B cell (primary cell): ENCODE data around the gene CADM2. TPM values are rescaled to one million over a fixed set of nuclear protein-coding genes. Genes with fewer than 3 reads are reported as not detected.

Experiments used
- ATAC-seq: fragments of 200-7000 bp; cut with Tn5 transposase; one replicate; pipeline ENCODE4 v1.10.0; 2021; ENCODE audit warnings: low read depth, mild to moderate bottlenecking, moderate number of reproducible peaks, moderate library complexity
- CTCF ChIA-PET: fragments of 350-600 bp; sonication (Branson Sonifier 250); formaldehyde crosslinking; loops from one replicate; lab custom pipeline; 2021; ENCODE audit warnings: antibody characterized with exemption, inconsistent platforms; lab: Charles Lee
- POLR2A ChIA-PET: fragments of 350-600 bp; sonication (Branson Sonifier 250); formaldehyde crosslinking; loops from one replicate; lab custom pipeline; 2021; ENCODE audit warnings: antibody characterized with exemption; lab: Charles Lee
- DNase-seq: peaks from one replicate; pipeline ENCODE4 v3.0.0; 2013
- H2AFZ ChIP-seq: 2 replicates; pipeline ENCODE4 v1.6.1; 2012; ENCODE audit warnings: mild to moderate bottlenecking, low read depth, low read length; ENCODE audit not compliant: insufficient read depth, poor library complexity, severe bottlenecking
- H3K27ac ChIP-seq, 2 donors: 1 replicate in 1 of 2; 2 replicates in 1 of 2; pipeline ENCODE4 v1.5.1; 2012 to 2013; ENCODE audit warnings: low read length in 2 of 2, mild to moderate bottlenecking in 2 of 2, moderate library complexity in 1 of 2
- H3K27me3 ChIP-seq, 4 experiments: fragments of 200-600 bp in 1 of 4; sonication (generic) in 1 of 4; replicated peaks in 1 of 4; 1 replicate in 2 of 4; 2 replicates in 2 of 4; pipeline versions ENCODE4 v1.6.1 to v1.7.0; 2013 to 2016; ENCODE audit warnings: low read length in 3 of 4, mild to moderate bottlenecking in 2 of 4, mixed read lengths in 1 of 4, moderate library complexity in 1 of 4; ENCODE audit not compliant: insufficient read depth in 4 of 4, control insufficient read depth in 3 of 4; ENCODE audit errors: control extremely low read depth in 1 of 4
- H3K36me3 ChIP-seq, 2 experiments: replicated peaks in 1 of 2; 1 replicate in 1 of 2; 2 replicates in 1 of 2; pipeline versions ENCODE4 v1.6.1 to v1.7.1; 2013; ENCODE audit warnings: low read length in 1 of 2; ENCODE audit not compliant: insufficient read depth in 2 of 2, control insufficient read depth in 1 of 2; ENCODE audit errors: control extremely low read depth in 1 of 2, extremely low read depth in 1 of 2
- H3K4me1 ChIP-seq, 2 donors: fragments of 200-600 bp in 1 of 2; sonication (generic) in 1 of 2; 1 replicate in 1 of 2; 2 replicates in 1 of 2; pipeline versions ENCODE4 v1.5.1 to v1.6.1; 2013 to 2017; ENCODE audit warnings: low read length in 2 of 2; ENCODE audit not compliant: control insufficient read depth in 2 of 2, insufficient read depth in 2 of 2
- H3K4me2 ChIP-seq: replicated peaks from 2 replicates; pipeline ENCODE3; 2012; ENCODE audit warnings: mild to moderate bottlenecking, low read depth, low read length; ENCODE audit not compliant: poor library complexity, severe bottlenecking
- H3K4me3 ChIP-seq, 5 experiments: fragments of 200-600 bp in 1 of 5; sonication (generic) in 1 of 5; 1 replicate in 3 of 5; 2 replicates in 2 of 5; pipeline versions ENCODE4 v1.5.1 to v1.7.0; 2011 to 2016; ENCODE audit warnings: low read length in 4 of 5, mild to moderate bottlenecking in 4 of 5, low read depth in 2 of 5, control low read depth in 1 of 5, moderate library complexity in 1 of 5; ENCODE audit not compliant: insufficient read depth in 1 of 5; ENCODE audit errors: control extremely low read depth in 1 of 5, extremely low read depth in 1 of 5
- H3K79me2 ChIP-seq: fragments of 200-600 bp; sonication (generic); one replicate; pipeline ENCODE4 v1.6.0; 2016; ENCODE audit warnings: low read length; ENCODE audit not compliant: control insufficient read depth, insufficient read depth
- H3K9ac ChIP-seq: fragments of 200-600 bp; sonication (generic); 2 replicates; pipeline ENCODE4 v1.6.1; 2017; ENCODE audit warnings: mild to moderate bottlenecking, low read length, moderate library complexity
- H3K9me3 ChIP-seq, 3 donors: one replicate each; pipeline versions ENCODE4 v1.6.1 to v1.7.1; 2013; ENCODE audit warnings: low read length in 2 of 3; ENCODE audit not compliant: control insufficient read depth in 2 of 3, insufficient read depth in 1 of 3; ENCODE audit errors: control extremely low read depth in 1 of 3
- H4K20me1 ChIP-seq: 2 replicates; pipeline ENCODE4 v1.6.0; 2012; ENCODE audit warnings: mild to moderate bottlenecking, low read length; ENCODE audit not compliant: insufficient read depth, control insufficient read depth, poor library complexity, severe bottlenecking
- H3K27ac Mint-ChIP-seq: one replicate; pipeline ENCODE4 v1.8.0; 2021; ENCODE audit warnings: mixed read lengths
- H3K27me3 Mint-ChIP-seq: one replicate; pipeline ENCODE4 v1.8.0; 2021; ENCODE audit warnings: mixed read lengths
- H3K4me1 Mint-ChIP-seq: one replicate; pipeline ENCODE4 v1.8.0; 2021; ENCODE audit warnings: mixed read lengths
- H3K4me3 Mint-ChIP-seq: one replicate; pipeline ENCODE4 v1.8.0; 2021; ENCODE audit warnings: mixed read lengths
- H3K9me3 Mint-ChIP-seq: one replicate; pipeline ENCODE4 v1.8.0; 2022; ENCODE audit warnings: mixed read lengths; ENCODE audit not compliant: insufficient read depth
- EZH2 ChIP-seq: IDR thresholded peaks from 2 replicates; pipeline ENCODE4 v1.6.1; 2012; ENCODE audit warnings: borderline replicate concordance, low read depth, mild to moderate bottlenecking, moderate library complexity, low read length; ENCODE audit not compliant: insufficient read depth, poor library complexity, severe bottlenecking
- WGBS: methylation state at CpG from one replicate; pipeline ENCODE4 v1.1.5; 2013; ENCODE audit warnings: missing lambda C conversion rate; ENCODE audit not compliant: insufficient coverage; 5-methylcytosine and 5-hydroxymethylcytosine counted together
- intact Hi-C: fragments of 100-400 bp; cut with micrococcal nuclease; formaldehyde crosslinking; loops from one replicate; pipeline ENCODE4 v1.10.0; 2022
- polyA plus RNA-seq: library from polyadenylated mRNA; depleted of rRNA; stranded (reverse); fragments of >200 nt; gene quantifications from 2 replicates; pipeline ENCODE4 v1.2.3, GENCODE V29; 2012
- total RNA-seq, 2 donors: library from RNA; stranded (reverse); fragments of 120-200 nt in 1 of 2; gene quantifications; 1 replicate in 1 of 2; 2 replicates in 1 of 2; pipeline versions ENCODE4 v1.2.3 to v1.2.4, GENCODE V29; 2013 to 2022
- TF ChIP-seq, protein P1 (sequence below): fragments of 200-600 bp; IDR thresholded peaks from one replicate; pipeline ENCODE4 v1.8.0; 2022; ENCODE audit warnings: antibody characterized with exemption, mild to moderate bottlenecking

Gene CADM2
- total and polyA plus RNA-seq, 2 donors (not counting 1 experiment from before 2014, with no cell fraction given) = 0.10 to 0.37 TPM

DNA sequence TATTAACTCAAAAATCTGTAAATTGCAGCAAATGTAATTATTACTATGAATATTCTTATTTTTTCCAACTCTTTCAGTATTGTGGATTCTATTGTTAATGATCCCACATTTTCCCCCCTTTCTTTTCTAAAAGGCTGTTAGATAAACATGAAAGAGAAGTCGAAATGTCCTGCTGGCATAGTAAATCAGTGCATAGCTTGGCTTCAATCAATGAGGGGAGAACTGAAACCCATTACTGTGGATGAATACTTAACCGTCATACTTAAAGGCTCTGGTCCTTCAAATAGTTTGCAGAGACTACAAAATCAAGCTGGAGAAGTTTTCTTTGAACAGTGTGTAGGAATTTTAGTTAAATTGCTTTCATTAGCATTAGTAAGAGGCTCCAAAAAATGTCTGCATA is 667.9 kb downstream of the CADM2 start:
- intact Hi-C loops = no loop called here
- Histone ChIP-seq H2AFZ (no peak overlapping the region), H3K4me1 (no peaks in the 10 kb centered on the region), H3K27ac (no peak overlapping the region), H3K4me3 (no peak overlapping the region), H3K36me3 (no peaks in the 10 kb centered on the region), H3K79me2 (no peaks in the 10 kb centered on the region), H3K27me3 (no peaks in the 10 kb centered on the region), H3K9ac (no peak overlapping the region), H3K9me3 (no peaks in the 10 kb centered on the region), H4K20me1 (no peaks in the 10 kb centered on the region), H3K4me2 (no peak overlapping the region)
- H3K9me3 Mint-ChIP-seq = no peaks in the 10 kb centered on the region
- WGBS = 86% methylated on average over 1 of the region's 2 CpGs
- H3K4me1 Mint-ChIP-seq = no peaks in the 10 kb centered on the region
- ATAC-seq (no peak), DNase-seq (no peak)
- H3K4me3 Mint-ChIP-seq = no peak overlapping the region
- ChIA-PET POLR2A (no interaction called here), CTCF (no interaction called here)
- H3K27ac Mint-ChIP-seq = no peak overlapping the region
- no peaks in the 10 kb centered on the region for H3K27me3 Mint-ChIP-seq
- TF ChIP-seq, protein P1, sequence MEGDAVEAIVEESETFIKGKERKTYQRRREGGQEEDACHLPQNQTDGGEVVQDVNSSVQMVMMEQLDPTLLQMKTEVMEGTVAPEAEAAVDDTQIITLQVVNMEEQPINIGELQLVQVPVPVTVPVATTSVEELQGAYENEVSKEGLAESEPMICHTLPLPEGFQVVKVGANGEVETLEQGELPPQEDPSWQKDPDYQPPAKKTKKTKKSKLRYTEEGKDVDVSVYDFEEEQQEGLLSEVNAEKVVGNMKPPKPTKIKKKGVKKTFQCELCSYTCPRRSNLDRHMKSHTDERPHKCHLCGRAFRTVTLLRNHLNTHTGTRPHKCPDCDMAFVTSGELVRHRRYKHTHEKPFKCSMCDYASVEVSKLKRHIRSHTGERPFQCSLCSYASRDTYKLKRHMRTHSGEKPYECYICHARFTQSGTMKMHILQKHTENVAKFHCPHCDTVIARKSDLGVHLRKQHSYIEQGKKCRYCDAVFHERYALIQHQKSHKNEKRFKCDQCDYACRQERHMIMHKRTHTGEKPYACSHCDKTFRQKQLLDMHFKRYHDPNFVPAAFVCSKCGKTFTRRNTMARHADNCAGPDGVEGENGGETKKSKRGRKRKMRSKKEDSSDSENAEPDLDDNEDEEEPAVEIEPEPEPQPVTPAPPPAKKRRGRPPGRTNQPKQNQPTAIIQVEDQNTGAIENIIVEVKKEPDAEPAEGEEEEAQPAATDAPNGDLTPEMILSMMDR = no peak
- TF ChIP-seq EZH2 = no peak

DNA sequence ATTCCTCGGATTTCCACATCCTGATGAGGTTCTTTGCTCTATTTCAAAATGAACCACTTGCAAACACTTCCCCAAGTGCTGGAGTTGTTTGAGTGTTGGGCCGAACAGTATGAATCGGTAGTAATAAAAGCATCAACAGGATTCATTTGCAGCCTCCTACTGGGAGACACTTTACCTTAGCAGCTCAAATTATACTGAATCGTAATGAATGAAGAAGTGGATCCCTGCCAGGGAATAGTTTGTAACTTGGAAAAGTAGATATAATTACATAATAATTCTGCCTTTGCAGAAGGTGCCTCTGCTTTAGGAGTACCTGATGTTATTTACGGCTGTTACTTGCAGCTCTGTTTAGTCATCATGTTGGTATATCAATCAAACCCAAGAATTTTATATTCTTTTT is 669.1 kb downstream of the CADM2 start:
- no CpG with 5 or more reads among the region's 5 CpGs for WGBS
- Mint-ChIP-seq H3K4me1 (no peaks in the 10 kb centered on the region), H3K27ac (no peak overlapping the region), H3K4me3 (no peak overlapping the region), H3K9me3 (no peaks in the 10 kb centered on the region), H3K27me3 (no peaks in the 10 kb centered on the region)
- Histone ChIP-seq H3K9me3 (no peaks in the 10 kb centered on the region), H3K4me2 (no peak overlapping the region), H3K9ac (no peak overlapping the region), H2AFZ (no peak overlapping the region), H3K27ac (no peak overlapping the region), H3K4me3 (no peak overlapping the region), H4K20me1 (no peaks in the 10 kb centered on the region), H3K4me1 (no peaks in the 10 kb centered on the region), H3K36me3 (no peaks in the 10 kb centered on the region), H3K79me2 (no peaks in the 10 kb centered on the region), H3K27me3 (no peaks in the 10 kb centered on the region)
- DNase-seq (no peak), ATAC-seq (no peak)
- TF ChIP-seq EZH2 = no peak
- TF ChIP-seq, protein P1 = no peak
- intact Hi-C loops = no loop called here
- ChIA-PET CTCF (no interaction called here), POLR2A (no interaction called here)
